B cell (primary cell): Measurements from ENCODE around the gene DTWD2. TPM values are rescaled to one million over a fixed set of nuclear protein-coding genes. Genes with fewer than 3 reads are reported as not detected.
"Not testable (repeated sequence)": the region's sequence is repeated elsewhere in the genome, so short reads cannot be mapped to it uniquely, and the experiment has no call there.

Source experiments
- ATAC-seq: fragments of 200-7000 bp; cut with Tn5 transposase; one replicate; pipeline ENCODE4 v1.10.0; 2021; ENCODE audit warnings: low read depth, mild to moderate bottlenecking, moderate number of reproducible peaks, moderate library complexity
- CTCF ChIA-PET: fragments of 350-600 bp; sonication (Branson Sonifier 250); formaldehyde crosslinking; loops from one replicate; lab custom pipeline; 2021; ENCODE audit warnings: antibody characterized with exemption, inconsistent platforms; lab: Charles Lee
- POLR2A ChIA-PET: fragments of 350-600 bp; sonication (Branson Sonifier 250); formaldehyde crosslinking; loops from one replicate; lab custom pipeline; 2021; ENCODE audit warnings: antibody characterized with exemption; lab: Charles Lee
- DNase-seq: peaks from one replicate; pipeline ENCODE4 v3.0.0; 2013
- H2AFZ ChIP-seq: 2 replicates; pipeline ENCODE4 v1.6.1; 2012; ENCODE audit warnings: mild to moderate bottlenecking, low read depth, low read length; ENCODE audit not compliant: insufficient read depth, poor library complexity, severe bottlenecking
- H3K27ac ChIP-seq, 2 donors: 1 replicate in 1 of 2; 2 replicates in 1 of 2; pipeline ENCODE4 v1.5.1; 2012 to 2013; ENCODE audit warnings: low read length in 2 of 2, mild to moderate bottlenecking in 2 of 2, moderate library complexity in 1 of 2
- H3K27me3 ChIP-seq, 4 experiments: fragments of 200-600 bp in 1 of 4; sonication (generic) in 1 of 4; replicated peaks in 1 of 4; 1 replicate in 2 of 4; 2 replicates in 2 of 4; pipeline versions ENCODE4 v1.6.1 to v1.7.0; 2013 to 2016; ENCODE audit warnings: low read length in 3 of 4, mild to moderate bottlenecking in 2 of 4, mixed read lengths in 1 of 4, moderate library complexity in 1 of 4; ENCODE audit not compliant: insufficient read depth in 4 of 4, control insufficient read depth in 3 of 4; ENCODE audit errors: control extremely low read depth in 1 of 4
- H3K36me3 ChIP-seq, 2 experiments: replicated peaks in 1 of 2; 1 replicate in 1 of 2; 2 replicates in 1 of 2; pipeline versions ENCODE4 v1.6.1 to v1.7.1; 2013; ENCODE audit warnings: low read length in 1 of 2; ENCODE audit not compliant: insufficient read depth in 2 of 2, control insufficient read depth in 1 of 2; ENCODE audit errors: control extremely low read depth in 1 of 2, extremely low read depth in 1 of 2
- H3K4me1 ChIP-seq, 2 donors: fragments of 200-600 bp in 1 of 2; sonication (generic) in 1 of 2; 1 replicate in 1 of 2; 2 replicates in 1 of 2; pipeline versions ENCODE4 v1.5.1 to v1.6.1; 2013 to 2017; ENCODE audit warnings: low read length in 2 of 2; ENCODE audit not compliant: control insufficient read depth in 2 of 2, insufficient read depth in 2 of 2
- H3K4me2 ChIP-seq: replicated peaks from 2 replicates; pipeline ENCODE3; 2012; ENCODE audit warnings: mild to moderate bottlenecking, low read depth, low read length; ENCODE audit not compliant: poor library complexity, severe bottlenecking
- H3K4me3 ChIP-seq, 5 experiments: fragments of 200-600 bp in 1 of 5; sonication (generic) in 1 of 5; 1 replicate in 3 of 5; 2 replicates in 2 of 5; pipeline versions ENCODE4 v1.5.1 to v1.7.0; 2011 to 2016; ENCODE audit warnings: low read length in 4 of 5, mild to moderate bottlenecking in 4 of 5, low read depth in 2 of 5, control low read depth in 1 of 5, moderate library complexity in 1 of 5; ENCODE audit not compliant: insufficient read depth in 1 of 5; ENCODE audit errors: control extremely low read depth in 1 of 5, extremely low read depth in 1 of 5
- H3K79me2 ChIP-seq: fragments of 200-600 bp; sonication (generic); one replicate; pipeline ENCODE4 v1.6.0; 2016; ENCODE audit warnings: low read length; ENCODE audit not compliant: control insufficient read depth, insufficient read depth
- H3K9ac ChIP-seq: fragments of 200-600 bp; sonication (generic); 2 replicates; pipeline ENCODE4 v1.6.1; 2017; ENCODE audit warnings: mild to moderate bottlenecking, low read length, moderate library complexity
- H3K9me3 ChIP-seq, 3 donors: one replicate each; pipeline versions ENCODE4 v1.6.1 to v1.7.1; 2013; ENCODE audit warnings: low read length in 2 of 3; ENCODE audit not compliant: control insufficient read depth in 2 of 3, insufficient read depth in 1 of 3; ENCODE audit errors: control extremely low read depth in 1 of 3
- H4K20me1 ChIP-seq: 2 replicates; pipeline ENCODE4 v1.6.0; 2012; ENCODE audit warnings: mild to moderate bottlenecking, low read length; ENCODE audit not compliant: insufficient read depth, control insufficient read depth, poor library complexity, severe bottlenecking
- H3K27ac Mint-ChIP-seq: one replicate; pipeline ENCODE4 v1.8.0; 2021; ENCODE audit warnings: mixed read lengths
- H3K27me3 Mint-ChIP-seq: one replicate; pipeline ENCODE4 v1.8.0; 2021; ENCODE audit warnings: mixed read lengths
- H3K4me1 Mint-ChIP-seq: one replicate; pipeline ENCODE4 v1.8.0; 2021; ENCODE audit warnings: mixed read lengths
- H3K4me3 Mint-ChIP-seq: one replicate; pipeline ENCODE4 v1.8.0; 2021; ENCODE audit warnings: mixed read lengths
- H3K9me3 Mint-ChIP-seq: one replicate; pipeline ENCODE4 v1.8.0; 2022; ENCODE audit warnings: mixed read lengths; ENCODE audit not compliant: insufficient read depth
- CTCF ChIP-seq: fragments of 200-600 bp; IDR thresholded peaks from one replicate; pipeline ENCODE4 v1.8.0; 2022; ENCODE audit warnings: antibody characterized with exemption, mild to moderate bottlenecking
- EZH2 ChIP-seq: IDR thresholded peaks from 2 replicates; pipeline ENCODE4 v1.6.1; 2012; ENCODE audit warnings: borderline replicate concordance, low read depth, mild to moderate bottlenecking, moderate library complexity, low read length; ENCODE audit not compliant: insufficient read depth, poor library complexity, severe bottlenecking
- WGBS: methylation state at CpG from one replicate; pipeline ENCODE4 v1.1.5; 2013; ENCODE audit warnings: missing lambda C conversion rate; ENCODE audit not compliant: insufficient coverage; 5-methylcytosine and 5-hydroxymethylcytosine counted together
- intact Hi-C: fragments of 100-400 bp; cut with micrococcal nuclease; formaldehyde crosslinking; loops from one replicate; pipeline ENCODE4 v1.10.0; 2022
- polyA plus RNA-seq: library from polyadenylated mRNA; depleted of rRNA; stranded (reverse); fragments of >200 nt; gene quantifications from 2 replicates; pipeline ENCODE4 v1.2.3, GENCODE V29; 2012
- total RNA-seq, 2 donors: library from RNA; stranded (reverse); fragments of 120-200 nt in 1 of 2; gene quantifications; 1 replicate in 1 of 2; 2 replicates in 1 of 2; pipeline versions ENCODE4 v1.2.3 to v1.2.4, GENCODE V29; 2013 to 2022

The DTWD2 gene
- total and polyA plus RNA-seq, 2 donors (not counting 1 experiment from before 2014, with no cell fraction given) = 3.7 to 6.0 TPM

GRCh38 chr5:118967059-118967508, 21.3 kb downstream of the DTWD2 start:
- H3K36me3 ChIP-seq = no peaks in the 10 kb centered on the region
- ATAC-seq = no peak
- Mint-ChIP-seq H3K27ac (no peak overlapping the region), H3K4me1 (no peaks in the 10 kb centered on the region), H3K4me3 (no peak overlapping the region), H3K9me3 (peaks cover 2% of the 10 kb centered on the region), H3K27me3 (no peaks in the 10 kb centered on the region)
- no CpG with 5 or more reads among the region's 2 CpGs for WGBS
- CTCF ChIA-PET = no interaction called here
- no peak overlapping the region for H2AFZ ChIP-seq
- no peak for DNase-seq
- H3K4me1 ChIP-seq = peaks cover 0 to 3% of the 10 kb centered on the region in 2 donors
- H3K79me2 ChIP-seq = no peaks in the 10 kb centered on the region
- POLR2A ChIA-PET = no interaction called here
- H3K9ac ChIP-seq = no peak overlapping the region
- no peak for TF ChIP-seq EZH2
- H3K27me3 ChIP-seq = no peaks in the 10 kb centered on the region
- no peaks in the 10 kb centered on the region for H4K20me1 ChIP-seq
- intact Hi-C loops = no loop called here
- H3K27ac ChIP-seq = no peak overlapping the region
- H3K9me3 ChIP-seq = peaks cover 0 to 6% (median 0%) of the 10 kb centered on the region in 3 donors
- H3K4me3 ChIP-seq = no peak overlapping the region
- no peak overlapping the region for H3K4me2 ChIP-seq

GRCh38 chr5:118965890-118966289, 22.5 kb downstream of the DTWD2 start:
- ChIA-PET CTCF (no interaction called here), POLR2A (no interaction called here)
- TF ChIP-seq CTCF = no peak
- no peak for TF ChIP-seq EZH2
- H3K27me3 ChIP-seq = no peaks in the 10 kb centered on the region
- H3K36me3 ChIP-seq = no peaks in the 10 kb centered on the region
- intact Hi-C loops = no loop called here
- Mint-ChIP-seq H3K4me1 (no peaks in the 10 kb centered on the region), H3K27me3 (no peaks in the 10 kb centered on the region), H3K9me3 (peaks cover 2% of the 10 kb centered on the region), H3K27ac (no peak overlapping the region), H3K4me3 (no peak overlapping the region)
- no peak overlapping the region for H3K4me2 ChIP-seq
- DNase-seq (no peak), ATAC-seq (no peak)
- H3K27ac ChIP-seq = no peak overlapping the region
- WGBS = no CpG with 5 or more reads among the region's 3 CpGs
- no peak overlapping the region for H2AFZ ChIP-seq
- H4K20me1 ChIP-seq = no peaks in the 10 kb centered on the region
- H3K9me3 ChIP-seq = peaks cover 0 to 6% (median 0%) of the 10 kb centered on the region in 3 donors
- H3K9ac ChIP-seq = no peak overlapping the region
- H3K4me1 ChIP-seq = peaks cover 0 to 3% of the 10 kb centered on the region in 2 donors
- no peaks in the 10 kb centered on the region for H3K79me2 ChIP-seq
- H3K4me3 ChIP-seq = no peak overlapping the region

GRCh38 chr5:118964970-118965369, 23.4 kb downstream of the DTWD2 start:
- H2AFZ ChIP-seq, H3K4me2 ChIP-seq, H3K9me3 Mint-ChIP-seq, H4K20me1 ChIP-seq, ATAC-seq, H3K36me3 ChIP-seq, H3K27ac ChIP-seq, POLR2A ChIA-PET, intact Hi-C loops, CTCF ChIA-PET, H3K27ac Mint-ChIP-seq, H3K27me3 ChIP-seq, H3K4me1 Mint-ChIP-seq, H3K27me3 Mint-ChIP-seq, H3K9ac ChIP-seq, H3K4me3 Mint-ChIP-seq, H3K4me1 ChIP-seq, DNase-seq, H3K9me3 ChIP-seq, H3K4me3 ChIP-seq, H3K79me2 ChIP-seq: not testable (repeated sequence)
- WGBS = 97% methylated on average over 32 of the region's 34 CpGs
